OCI-LY7 (cell line): Measurements from ENCODE around the gene FBXO42. TPM values are rescaled to one million over a fixed set of nuclear protein-coding genes. Genes with fewer than 3 reads are reported as not detected.
A peak's percentile ranks its signal among the peaks of the same experiment; 100 is the strongest.
"Not testable (repeated sequence)": the region's sequence is repeated elsewhere in the genome, so short reads cannot be mapped to it uniquely, and the experiment has no call there.

Experiments used
- BruUV-seq: library from RNA; stranded (reverse); fragments of 400-500 nt; replicated peaks from 2 replicates; lab custom pipeline; 2021; lab: Mats Ljungman, UMichigan
- CTCF ChIA-PET: fragments of 300-600 bp; sonication (Branson Sonifier 250); formaldehyde crosslinking; loops from one replicate; lab custom pipeline; 2022; ENCODE audit warnings: antibody characterized with exemption; ENCODE audit not compliant: unreplicated experiment; lab: Charles Lee
- POLR2A ChIA-PET: fragments of 300-600 bp; sonication (Branson Sonifier 250); formaldehyde crosslinking; loops from one replicate; lab custom pipeline; 2022; ENCODE audit warnings: antibody characterized with exemption; lab: Charles Lee
- DNase-seq: peaks from one replicate; pipeline ENCODE4 v3.0.0-alpha.2; 2015; ENCODE audit warnings: low spot score
- H2AFZ ChIP-seq: fragments of 200-600 bp; sonication (generic), shearing (Covaris generic); 2 replicates; pipeline ENCODE4 v1.6.1; 2014; ENCODE audit warnings: mild to moderate bottlenecking, antibody characterized with exemption, low read length, moderate library complexity
- H3K27ac ChIP-seq: fragments of 200-600 bp; sonication (generic); 2 replicates; pipeline ENCODE4 v1.5.1; 2014; ENCODE audit warnings: mixed run types, low read depth, mild to moderate bottlenecking, moderate library complexity, low read length, inconsistent platforms; ENCODE audit not compliant: poor library complexity, severe bottlenecking
- H3K36me3 ChIP-seq: fragments of 200-600 bp; sonication (generic); 2 replicates; pipeline ENCODE4 v1.6.1; 2014; ENCODE audit warnings: mild to moderate bottlenecking, antibody characterized with exemption, low read length, moderate library complexity, mixed read lengths; ENCODE audit not compliant: insufficient read depth
- H3K4me1 ChIP-seq: fragments of 200-600 bp; sonication (generic); 2 replicates; pipeline ENCODE4 v1.5.1; 2014; ENCODE audit warnings: mild to moderate bottlenecking, low read length; ENCODE audit not compliant: insufficient read depth, poor library complexity, severe bottlenecking
- H3K4me2 ChIP-seq: fragments of 200-600 bp; sonication (generic); 2 replicates; pipeline ENCODE4 v1.6.1; 2014; ENCODE audit warnings: mild to moderate bottlenecking, low read length
- H3K4me3 ChIP-seq: fragments of 200-600 bp; sonication (generic); 2 replicates; pipeline ENCODE4 v1.5.1; 2014; ENCODE audit warnings: mild to moderate bottlenecking, low read depth, low read length; ENCODE audit not compliant: poor library complexity, severe bottlenecking
- H3K79me2 ChIP-seq: fragments of 200-600 bp; sonication (generic); 2 replicates; pipeline ENCODE4 v1.6.1; 2016; ENCODE audit warnings: low read depth, mild to moderate bottlenecking, low read length, moderate library complexity, mixed read lengths; ENCODE audit not compliant: insufficient read depth
- H3K9me2 ChIP-seq: fragments of 200-600 bp; sonication (generic); 2 replicates; pipeline ENCODE4 v1.6.1; 2016; ENCODE audit warnings: mild to moderate bottlenecking, low read length, mixed read lengths; ENCODE audit not compliant: insufficient read depth
- H3K9me3 ChIP-seq: fragments of 200-600 bp; sonication (generic); 2 replicates; pipeline ENCODE4 v1.6.1; 2014; ENCODE audit warnings: mild to moderate bottlenecking, mixed run types, low read length, mixed read lengths
- H4K20me1 ChIP-seq: fragments of 200-600 bp; sonication (generic); 2 replicates; pipeline ENCODE4 v1.6.1; 2014; ENCODE audit warnings: mild to moderate bottlenecking, antibody characterized with exemption, low read length, moderate library complexity, mixed read lengths; ENCODE audit not compliant: insufficient read depth
- EZH2phosphoT487 ChIP-seq: fragments of 200-600 bp; sonication (generic); IDR thresholded peaks from 2 replicates; pipeline ENCODE4 v1.6.1; 2018; ENCODE audit warnings: low read depth, borderline replicate concordance, mild to moderate bottlenecking, mixed run types, antibody characterized with exemption, low read length, moderate library complexity, mixed read lengths
- intact Hi-C: fragments of 100-400 bp; cut with micrococcal nuclease; formaldehyde crosslinking; loops from one replicate; pipeline ENCODE4 v1.10.0; 2022; ENCODE audit not compliant: unreplicated experiment
- total RNA-seq, 2 experiments: library from RNA; depleted of rRNA in 1 of 2; stranded (reverse); fragments of >200 nt in 1 of 2; shearing (Covaris generic) in 1 of 2; gene quantifications; 2 replicates each; pipeline ENCODE4 v1.2.3, GENCODE V29; 2014 to 2022
- TF ChIP-seq, protein P1 (sequence below): fragments of 200-600 bp; sonication (generic); conservative IDR thresholded peaks from 2 replicates; pipeline ENCODE4 v1.5.1; 2014; ENCODE audit warnings: mild to moderate bottlenecking, antibody characterized with exemption, low read length, moderate library complexity, mixed read lengths

The FBXO42 gene
- total RNA-seq, 2 experiments from 2014 or later: 20.0 to 22.9 TPM

DNA sequence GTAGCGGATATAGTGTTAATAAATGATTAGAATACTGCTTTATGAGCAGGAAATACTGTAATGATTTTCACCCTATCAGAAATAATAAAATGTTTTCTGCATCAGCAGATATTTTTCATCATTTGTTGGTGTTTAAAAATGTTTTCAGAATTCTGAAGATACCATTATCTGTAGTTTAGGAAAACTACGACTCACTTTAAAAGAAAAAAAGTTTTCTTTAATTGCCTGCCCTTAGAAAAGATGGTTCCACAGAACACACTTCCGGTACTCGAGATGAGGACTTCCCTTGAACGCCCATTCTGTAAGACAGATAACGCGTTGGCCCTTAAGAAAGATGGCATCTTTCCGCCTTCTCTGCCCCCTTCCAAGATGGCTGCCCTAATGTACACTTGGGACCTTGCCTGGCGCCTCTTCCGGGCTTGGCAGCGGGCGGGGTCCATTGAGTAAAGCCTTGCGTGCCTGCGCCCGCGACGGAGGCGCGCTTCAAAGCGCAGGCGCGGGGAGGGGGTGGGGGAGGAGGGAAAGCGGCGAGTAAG is 14.5 kb upstream of the FBXO42 start, which contains the start of gene SZRD1:
TSS of gene SZRD1 (plus strand) at position 521 of the 536 bp plus-strand sequence. CDS start 16 bp downstream, outside the sequence.
- H2AFZ ChIP-seq: peak within 1 kb of the TSS; percentile 99
- CTCF ChIA-PET: no interaction called here
- peak; percentile 99 for DNase-seq
- intact Hi-C loops: loop anchor here (2.0 to 5.0 kb wide), 4 partner anchors 74 to 159 kb away; partner anchors contain the start of genes CPLANE2 and NECAP2
- no peaks in the 10 kb centered on the region for H3K9me3 ChIP-seq
- peaks cover 43% of the 10 kb centered on the region for H3K79me2 ChIP-seq
- H3K9me2 ChIP-seq: no peaks in the 10 kb centered on the region
- H3K36me3 ChIP-seq: peaks cover 6% of the 10 kb centered on the region; the same call in 1 of the 2 replicates
- peak within 1 kb of the TSS; percentile 87 for H3K4me3 ChIP-seq
- peaks cover 17% of the 10 kb centered on the region for H4K20me1 ChIP-seq
- no TSS peak for BruUV-seq
- TF ChIP-seq EZH2phosphoT487: no peak
- TF ChIP-seq, protein P1, sequence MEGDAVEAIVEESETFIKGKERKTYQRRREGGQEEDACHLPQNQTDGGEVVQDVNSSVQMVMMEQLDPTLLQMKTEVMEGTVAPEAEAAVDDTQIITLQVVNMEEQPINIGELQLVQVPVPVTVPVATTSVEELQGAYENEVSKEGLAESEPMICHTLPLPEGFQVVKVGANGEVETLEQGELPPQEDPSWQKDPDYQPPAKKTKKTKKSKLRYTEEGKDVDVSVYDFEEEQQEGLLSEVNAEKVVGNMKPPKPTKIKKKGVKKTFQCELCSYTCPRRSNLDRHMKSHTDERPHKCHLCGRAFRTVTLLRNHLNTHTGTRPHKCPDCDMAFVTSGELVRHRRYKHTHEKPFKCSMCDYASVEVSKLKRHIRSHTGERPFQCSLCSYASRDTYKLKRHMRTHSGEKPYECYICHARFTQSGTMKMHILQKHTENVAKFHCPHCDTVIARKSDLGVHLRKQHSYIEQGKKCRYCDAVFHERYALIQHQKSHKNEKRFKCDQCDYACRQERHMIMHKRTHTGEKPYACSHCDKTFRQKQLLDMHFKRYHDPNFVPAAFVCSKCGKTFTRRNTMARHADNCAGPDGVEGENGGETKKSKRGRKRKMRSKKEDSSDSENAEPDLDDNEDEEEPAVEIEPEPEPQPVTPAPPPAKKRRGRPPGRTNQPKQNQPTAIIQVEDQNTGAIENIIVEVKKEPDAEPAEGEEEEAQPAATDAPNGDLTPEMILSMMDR: no peak
- peaks cover 23% of the 10 kb centered on the region for H3K4me1 ChIP-seq
- POLR2A ChIA-PET: interaction anchor here (0.6 to 1.0 kb wide), 3 partner anchors 11 to 73 kb away, joined by 3 to 5 read pairs (median 4); partner anchors contain the start of gene FBXO42
- H3K27ac ChIP-seq: peak within 1 kb of the TSS; percentile 71
- peak within 1 kb of the TSS; percentile 97 for H3K4me2 ChIP-seq

DNA sequence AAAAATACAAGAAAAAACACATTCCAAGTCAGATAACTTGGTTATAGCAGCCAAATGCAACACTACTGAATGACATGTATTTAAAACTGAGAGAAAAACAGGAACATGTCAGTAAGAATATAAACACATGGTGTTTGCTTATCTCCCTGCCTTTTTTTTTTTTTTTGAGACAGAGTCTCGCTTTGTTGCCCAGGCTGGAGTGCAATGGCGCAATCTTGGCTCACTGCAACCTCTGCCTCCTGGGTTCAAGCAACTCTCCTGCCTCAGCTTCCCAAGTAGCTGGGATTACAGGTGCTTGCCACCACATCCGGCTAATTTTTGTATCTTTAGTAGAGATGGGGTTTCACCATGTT is 12.8 kb upstream of the FBXO42 start:
- BruUV-seq, H3K4me2 ChIP-seq, H3K9me2 ChIP-seq, H3K4me3 ChIP-seq, H3K27ac ChIP-seq, H3K9me3 ChIP-seq, H3K36me3 ChIP-seq, DNase-seq: not testable (repeated sequence)
- ChIA-PET CTCF (interaction anchor here (0.6 to 1.5 kb wide), 2 partner anchors 286 to 367 kb away, joined by 3 read pairs; no protein-coding TSS in a partner anchor), POLR2A (interaction anchor here (0.6 to 0.7 kb wide), 5 partner anchors 9 to 668 kb away, joined by 3 to 4 read pairs (median 3); no protein-coding TSS in a partner anchor)
- H3K4me1 ChIP-seq: peaks cover 23% of the 10 kb centered on the region
- peaks cover 13% of the 10 kb centered on the region for H4K20me1 ChIP-seq
- intact Hi-C loops: loop anchor here (5.0 kb wide), 2 partner anchors 128 to 158 kb away; partner anchors contain the start of gene CPLANE2
- H2AFZ ChIP-seq: peak overlapping the region; percentile 33; the same call in 1 of the 2 replicates
- peaks cover 27% of the 10 kb centered on the region for H3K79me2 ChIP-seq

DNA sequence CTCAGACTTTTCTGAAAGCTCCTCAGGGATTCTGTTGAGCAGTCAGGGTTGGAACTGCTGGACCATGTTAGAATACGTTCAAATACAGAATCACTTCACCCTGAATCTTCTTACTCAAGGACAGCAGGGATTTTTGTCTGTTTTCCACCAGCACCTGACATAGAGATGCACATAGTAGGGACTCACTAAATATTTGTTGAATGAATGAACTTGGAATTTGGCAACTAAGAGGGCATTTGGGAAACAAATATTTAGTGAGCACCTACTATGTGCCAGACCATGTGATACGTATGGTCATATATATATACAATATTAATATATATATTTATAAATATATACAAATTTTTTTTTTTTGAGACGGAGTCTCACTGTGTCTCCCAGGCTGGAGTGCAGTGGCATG is 4.6 kb upstream of the FBXO42 start:
- no TSS peak for BruUV-seq
- H3K4me2 ChIP-seq: no peak overlapping the region
- no peak for DNase-seq
- peaks cover 12% of the 10 kb centered on the region for H3K4me1 ChIP-seq
- CTCF ChIA-PET: interaction anchor here (0.6 kb wide), 1 partner anchor 171 kb away, joined by 3 read pairs; no protein-coding TSS in a partner anchor
- H3K27ac ChIP-seq: no peak overlapping the region
- H3K9me2 ChIP-seq: no peaks in the 10 kb centered on the region
- H3K79me2 ChIP-seq: peaks cover under 1% of the 10 kb centered on the region; the same call in 1 of the 2 replicates
- intact Hi-C loops: loop anchor here (10.0 kb wide), 1 partner anchor 382 kb away; the partner anchor contains the start of gene ZBTB17
- no peak overlapping the region for H3K4me3 ChIP-seq
- H4K20me1 ChIP-seq: no peaks in the 10 kb centered on the region
- no peak overlapping the region for H2AFZ ChIP-seq
- TF ChIP-seq, protein P1: no peak
- no peak for TF ChIP-seq EZH2phosphoT487
- POLR2A ChIA-PET: no interaction called here
- H3K36me3 ChIP-seq: no peaks in the 10 kb centered on the region
- no peaks in the 10 kb centered on the region for H3K9me3 ChIP-seq
